GM23338 (cell line): ENCODE data around the gene OR52L1. TPM values are rescaled to one million over a fixed set of nuclear protein-coding genes. Genes with fewer than 3 reads are reported as not detected.

Source experiments
- JUNB ChIP-seq: IDR thresholded peaks from one replicate; pipeline ENCODE4 v1.6.1; 2016; ENCODE audit warnings: antibody characterized with exemption; ENCODE audit not compliant: unreplicated experiment
- NANOG ChIP-seq: IDR thresholded peaks from 2 replicates; pipeline ENCODE4 v1.6.1; 2016; ENCODE audit warnings: antibody characterized with exemption, borderline replicate concordance
- POLR2AphosphoS5 ChIP-seq: IDR thresholded peaks from 2 replicates; pipeline ENCODE4 v1.6.1; 2016; ENCODE audit warnings: antibody characterized with exemption, low read depth
- REST ChIP-seq: IDR thresholded peaks from one replicate; pipeline ENCODE4 v1.6.1; 2018; ENCODE audit warnings: antibody characterized with exemption; ENCODE audit not compliant: unreplicated experiment
- STAT1 ChIP-seq: IDR thresholded peaks from one replicate; pipeline ENCODE4 v1.6.1; 2016; ENCODE audit warnings: antibody characterized with exemption; ENCODE audit not compliant: unreplicated experiment
- ZNF114 ChIP-seq: fragments of 250-450 bp; sonication (Bioruptor Pico); IDR thresholded peaks from 2 replicates; pipeline ENCODE4 v1.5.0; 2020; ENCODE audit warnings: mild to moderate bottlenecking, moderate library complexity
- ZNF331 ChIP-seq: fragments of 250-450 bp; sonication (Bioruptor Pico); IDR thresholded peaks from 2 replicates; pipeline ENCODE4 v1.5.0; 2020; ENCODE audit warnings: low read depth, mild to moderate bottlenecking, moderate library complexity
- polyA plus RNA-seq: library from polyadenylated mRNA; unstranded; fragments of >200 nt; fragmentation: Nextera tagmentation; extraction: Ambion mirVana; gene quantifications from 2 replicates; pipeline ENCODE4 v1.2.1, GENCODE V29; 2016
- total RNA-seq: library from RNA; depleted of rRNA; stranded (reverse); fragments of >200 nt; shearing (Covaris generic); gene quantifications from 2 replicates; pipeline ENCODE4 v1.2.3, GENCODE V29; 2014
- TF ChIP-seq, protein P1 (sequence below): fragments of 250-450 bp; sonication (Bioruptor Pico); IDR thresholded peaks from 2 replicates; pipeline ENCODE4 v1.5.0; 2020; ENCODE audit warnings: mild to moderate bottlenecking, moderate library complexity
- TF ChIP-seq, protein P2 (sequence below), 2 experiments: fragments of 200-600 bp in 1 of 2; sonication (generic) in 1 of 2; conservative IDR thresholded peaks; 2 replicates each; pipeline versions ENCODE4 v1.5.1 to v1.6.1; 2016 to 2017; ENCODE audit warnings: antibody characterized with exemption in 2 of 2, low read depth in 2 of 2, mild to moderate bottlenecking in 2 of 2, moderate library complexity in 1 of 2

The OR52L1 gene
- total and polyA plus RNA-seq, 2 experiments from 2014 or later: 0.17 TPM; not detected in 1

DNA sequence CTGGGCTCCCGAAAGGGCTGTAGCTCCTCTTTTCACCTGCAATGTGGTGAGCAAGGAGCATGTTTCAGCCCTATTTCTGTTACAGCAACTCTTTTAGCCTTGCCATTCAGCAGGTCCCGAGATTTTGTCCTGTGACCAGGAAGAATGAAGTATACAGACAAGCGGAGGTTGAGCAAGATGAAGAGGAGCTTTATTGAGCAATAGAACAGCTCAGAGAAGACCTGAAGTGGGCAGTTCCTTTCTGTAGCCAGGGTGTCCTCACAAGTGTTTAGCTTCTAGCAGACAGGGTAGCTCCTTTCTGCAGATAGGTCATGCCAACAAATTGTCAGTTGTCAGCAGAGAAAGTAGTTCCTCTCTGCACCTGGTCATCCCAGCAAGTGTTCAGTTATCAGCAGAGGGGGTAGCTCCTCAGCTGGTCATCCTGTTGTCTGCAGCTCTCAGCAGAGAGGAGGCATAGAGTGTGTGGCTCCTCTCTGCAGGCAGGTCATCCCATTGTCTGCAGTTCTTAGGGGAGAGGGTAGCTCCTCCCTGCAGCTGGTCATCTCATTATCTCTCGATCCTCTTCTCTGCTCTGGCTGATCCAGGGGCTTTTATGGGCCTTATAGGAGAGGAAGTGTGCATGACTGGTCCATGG is 25.4 kb upstream of the OR52L1 start (continued):
- TF ChIP-seq, protein P1, sequence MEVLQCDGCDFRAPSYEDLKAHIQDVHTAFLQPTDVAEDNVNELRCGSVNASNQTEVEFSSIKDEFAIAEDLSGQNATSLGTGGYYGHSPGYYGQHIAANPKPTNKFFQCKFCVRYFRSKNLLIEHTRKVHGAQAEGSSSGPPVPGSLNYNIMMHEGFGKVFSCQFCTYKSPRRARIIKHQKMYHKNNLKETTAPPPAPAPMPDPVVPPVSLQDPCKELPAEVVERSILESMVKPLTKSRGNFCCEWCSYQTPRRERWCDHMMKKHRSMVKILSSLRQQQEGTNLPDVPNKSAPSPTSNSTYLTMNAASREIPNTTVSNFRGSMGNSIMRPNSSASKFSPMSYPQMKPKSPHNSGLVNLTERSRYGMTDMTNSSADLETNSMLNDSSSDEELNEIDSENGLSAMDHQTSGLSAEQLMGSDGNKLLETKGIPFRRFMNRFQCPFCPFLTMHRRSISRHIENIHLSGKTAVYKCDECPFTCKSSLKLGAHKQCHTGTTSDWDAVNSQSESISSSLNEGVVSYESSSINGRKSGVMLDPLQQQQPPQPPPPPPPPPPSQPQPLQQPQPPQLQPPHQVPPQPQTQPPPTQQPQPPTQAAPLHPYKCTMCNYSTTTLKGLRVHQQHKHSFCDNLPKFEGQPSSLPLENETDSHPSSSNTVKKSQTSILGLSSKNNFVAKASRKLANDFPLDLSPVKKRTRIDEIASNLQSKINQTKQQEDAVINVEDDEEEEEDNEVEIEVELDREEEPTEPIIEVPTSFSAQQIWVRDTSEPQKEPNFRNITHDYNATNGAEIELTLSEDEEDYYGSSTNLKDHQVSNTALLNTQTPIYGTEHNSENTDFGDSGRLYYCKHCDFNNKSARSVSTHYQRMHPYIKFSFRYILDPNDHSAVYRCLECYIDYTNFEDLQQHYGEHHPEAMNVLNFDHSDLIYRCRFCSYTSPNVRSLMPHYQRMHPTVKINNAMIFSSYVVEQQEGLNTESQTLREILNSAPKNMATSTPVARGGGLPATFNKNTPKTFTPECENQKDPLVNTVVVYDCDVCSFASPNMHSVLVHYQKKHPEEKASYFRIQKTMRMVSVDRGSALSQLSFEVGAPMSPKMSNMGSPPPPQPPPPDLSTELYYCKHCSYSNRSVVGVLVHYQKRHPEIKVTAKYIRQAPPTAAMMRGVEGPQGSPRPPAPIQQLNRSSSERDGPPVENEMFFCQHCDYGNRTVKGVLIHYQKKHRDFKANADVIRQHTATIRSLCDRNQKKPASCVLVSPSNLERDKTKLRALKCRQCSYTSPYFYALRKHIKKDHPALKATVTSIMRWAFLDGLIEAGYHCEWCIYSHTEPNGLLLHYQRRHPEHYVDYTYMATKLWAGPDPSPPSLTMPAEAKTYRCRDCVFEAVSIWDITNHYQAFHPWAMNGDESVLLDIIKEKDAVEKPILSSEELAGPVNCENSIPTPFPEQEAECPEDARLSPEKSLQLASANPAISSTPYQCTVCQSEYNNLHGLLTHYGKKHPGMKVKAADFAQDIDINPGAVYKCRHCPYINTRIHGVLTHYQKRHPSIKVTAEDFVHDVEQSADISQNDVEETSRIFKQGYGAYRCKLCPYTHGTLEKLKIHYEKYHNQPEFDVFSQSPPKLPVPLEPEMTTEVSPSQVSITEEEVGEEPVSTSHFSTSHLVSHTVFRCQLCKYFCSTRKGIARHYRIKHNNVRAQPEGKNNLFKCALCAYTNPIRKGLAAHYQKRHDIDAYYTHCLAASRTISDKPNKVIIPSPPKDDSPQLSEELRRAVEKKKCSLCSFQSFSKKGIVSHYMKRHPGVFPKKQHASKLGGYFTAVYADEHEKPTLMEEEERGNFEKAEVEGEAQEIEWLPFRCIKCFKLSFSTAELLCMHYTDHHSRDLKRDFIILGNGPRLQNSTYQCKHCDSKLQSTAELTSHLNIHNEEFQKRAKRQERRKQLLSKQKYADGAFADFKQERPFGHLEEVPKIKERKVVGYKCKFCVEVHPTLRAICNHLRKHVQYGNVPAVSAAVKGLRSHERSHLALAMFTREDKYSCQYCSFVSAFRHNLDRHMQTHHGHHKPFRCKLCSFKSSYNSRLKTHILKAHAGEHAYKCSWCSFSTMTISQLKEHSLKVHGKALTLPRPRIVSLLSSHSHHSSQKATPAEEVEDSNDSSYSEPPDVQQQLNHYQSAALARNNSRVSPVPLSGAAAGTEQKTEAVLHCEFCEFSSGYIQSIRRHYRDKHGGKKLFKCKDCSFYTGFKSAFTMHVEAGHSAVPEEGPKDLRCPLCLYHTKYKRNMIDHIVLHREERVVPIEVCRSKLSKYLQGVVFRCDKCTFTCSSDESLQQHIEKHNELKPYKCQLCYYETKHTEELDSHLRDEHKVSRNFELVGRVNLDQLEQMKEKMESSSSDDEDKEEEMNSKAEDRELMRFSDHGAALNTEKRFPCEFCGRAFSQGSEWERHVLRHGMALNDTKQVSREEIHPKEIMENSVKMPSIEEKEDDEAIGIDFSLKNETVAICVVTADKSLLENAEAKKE: no peak
- no peak for TF ChIP-seq NANOG
- TF ChIP-seq ZNF114 (CRISPR knock-in tag): no peak
- no peak for TF ChIP-seq ZNF331
- TF ChIP-seq POLR2AphosphoS5: no peak
- TF ChIP-seq JUNB: no peak
- TF ChIP-seq, protein P2, sequence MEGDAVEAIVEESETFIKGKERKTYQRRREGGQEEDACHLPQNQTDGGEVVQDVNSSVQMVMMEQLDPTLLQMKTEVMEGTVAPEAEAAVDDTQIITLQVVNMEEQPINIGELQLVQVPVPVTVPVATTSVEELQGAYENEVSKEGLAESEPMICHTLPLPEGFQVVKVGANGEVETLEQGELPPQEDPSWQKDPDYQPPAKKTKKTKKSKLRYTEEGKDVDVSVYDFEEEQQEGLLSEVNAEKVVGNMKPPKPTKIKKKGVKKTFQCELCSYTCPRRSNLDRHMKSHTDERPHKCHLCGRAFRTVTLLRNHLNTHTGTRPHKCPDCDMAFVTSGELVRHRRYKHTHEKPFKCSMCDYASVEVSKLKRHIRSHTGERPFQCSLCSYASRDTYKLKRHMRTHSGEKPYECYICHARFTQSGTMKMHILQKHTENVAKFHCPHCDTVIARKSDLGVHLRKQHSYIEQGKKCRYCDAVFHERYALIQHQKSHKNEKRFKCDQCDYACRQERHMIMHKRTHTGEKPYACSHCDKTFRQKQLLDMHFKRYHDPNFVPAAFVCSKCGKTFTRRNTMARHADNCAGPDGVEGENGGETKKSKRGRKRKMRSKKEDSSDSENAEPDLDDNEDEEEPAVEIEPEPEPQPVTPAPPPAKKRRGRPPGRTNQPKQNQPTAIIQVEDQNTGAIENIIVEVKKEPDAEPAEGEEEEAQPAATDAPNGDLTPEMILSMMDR (conservative IDR thresholded peaks at IDR 0.05; ENCODE audit: low read depth in 2 of 2): no peak
- no peak for TF ChIP-seq STAT1
- no peak for TF ChIP-seq REST
